Neural cell (in vitro differentiated cells): ENCODE results near the gene SMCR8. TPM values are rescaled to one million over a fixed set of nuclear protein-coding genes. Genes with fewer than 3 reads are reported as not detected.
"Not testable (repeated sequence)": the region's sequence is repeated elsewhere in the genome, so short reads cannot be mapped to it uniquely, and the experiment has no call there.

ENCODE experiments used
- H2AFZ ChIP-seq: fragments of 200-600, 300-800 bp; sonication (generic), shearing (Covaris generic); 2 replicates; pipeline ENCODE4 v1.6.0; 2014; ENCODE audit warnings: low read depth, mild to moderate bottlenecking, antibody characterized with exemption, low read length, moderate library complexity
- H3F3A ChIP-seq: fragments of 200-600 bp; shearing (Covaris generic); 2 replicates; pipeline ENCODE4 v1.6.1; 2016; ENCODE audit warnings: mild to moderate bottlenecking, moderate library complexity, mixed read lengths, antibody characterized with exemption, low read length; ENCODE audit not compliant: insufficient read depth, poor library complexity, severe bottlenecking
- H3K27ac ChIP-seq: fragments of 200-600, 300-800 bp; sonication (generic), shearing (Covaris generic); 2 replicates; pipeline ENCODE4 v1.5.1; 2014; ENCODE audit warnings: mild to moderate bottlenecking, low read length, moderate library complexity
- H3K27me3 ChIP-seq: fragments of 300-800, 200-600 bp; sonication (generic), shearing (Covaris generic); 2 replicates; pipeline ENCODE4 v1.6.0; 2014; ENCODE audit warnings: mild to moderate bottlenecking, low read depth, low read length, moderate library complexity; ENCODE audit not compliant: insufficient read depth
- H3K36me3 ChIP-seq: fragments of 300-800, 200-600 bp; sonication (generic), shearing (Covaris generic); 2 replicates; pipeline ENCODE4 v1.5.1; 2014; ENCODE audit warnings: mild to moderate bottlenecking, antibody characterized with exemption, low read length, moderate library complexity; ENCODE audit not compliant: insufficient read depth
- H3K4me2 ChIP-seq: fragments of 300-800, 200-600 bp; sonication (generic), shearing (Covaris generic); 2 replicates; pipeline ENCODE4 v1.6.0; 2014; ENCODE audit warnings: mild to moderate bottlenecking, low read length
- H3K4me3 ChIP-seq: fragments of 300-800, 200-600 bp; sonication (generic), shearing (Covaris generic); 2 replicates; pipeline ENCODE4 v1.5.1; 2014; ENCODE audit warnings: mild to moderate bottlenecking, low read length, moderate library complexity
- H3K79me2 ChIP-seq: fragments of 200-600 bp; shearing (Covaris generic); replicated peaks from 2 replicates; pipeline ENCODE4 v1.6.0; 2014; ENCODE audit warnings: mild to moderate bottlenecking, low read length, moderate library complexity; ENCODE audit not compliant: insufficient read depth
- H3K9ac ChIP-seq: fragments of 300-800, 200-600 bp; sonication (generic), shearing (Covaris generic); 2 replicates; pipeline ENCODE4 v1.6.1; 2016; ENCODE audit warnings: mild to moderate bottlenecking, low read length, mixed read lengths
- H3K9me2 ChIP-seq: fragments of 200-600 bp; shearing (Covaris generic); 2 replicates; pipeline ENCODE4 v1.6.1; 2016; ENCODE audit warnings: mild to moderate bottlenecking, low read length, mixed read lengths; ENCODE audit not compliant: insufficient read depth
- H3K9me3 ChIP-seq: fragments of 200-600, 300-800 bp; sonication (generic), shearing (Covaris generic); 2 replicates; pipeline ENCODE4 v1.6.1; 2016; ENCODE audit warnings: mild to moderate bottlenecking, mixed run types, low read length, moderate library complexity, mixed read lengths
- H4K20me1 ChIP-seq: fragments of 200-600 bp; shearing (Covaris generic); 2 replicates; pipeline ENCODE4 v1.6.1; 2016; ENCODE audit warnings: mild to moderate bottlenecking, mixed run types; ENCODE audit not compliant: insufficient read depth
- CTCF ChIP-seq: fragments of 450-650 bp; IDR thresholded peaks from 2 replicates; pipeline ENCODE4 v1.5.1; 2014; ENCODE audit warnings: antibody characterized with exemption, mild to moderate bottlenecking, moderate library complexity; ENCODE audit not compliant: poor library complexity, severe bottlenecking
- EP300 ChIP-seq: fragments of 450-650 bp; conservative IDR thresholded peaks from 2 replicates; pipeline ENCODE4 v1.6.1; 2014; ENCODE audit warnings: antibody characterized with exemption, mild to moderate bottlenecking, moderate library complexity; ENCODE audit not compliant: poor library complexity, severe bottlenecking
- EZH2 ChIP-seq: fragments of 200-600, 300-800 bp; shearing (Covaris generic), sonication (generic); IDR thresholded peaks from 2 replicates; pipeline ENCODE4 v1.6.1; 2014; ENCODE audit warnings: antibody characterized with exemption, low read length, borderline replicate concordance, mild to moderate bottlenecking; ENCODE audit not compliant: insufficient read depth, poor library complexity, severe bottlenecking
- MXI1 ChIP-seq: fragments of 450-650 bp; conservative IDR thresholded peaks from 2 replicates; pipeline ENCODE4 v1.6.1; 2014; ENCODE audit warnings: antibody characterized with exemption, mild to moderate bottlenecking; ENCODE audit not compliant: poor library complexity, severe bottlenecking
- POLR2AphosphoS5 ChIP-seq: IDR thresholded peaks from 2 replicates; pipeline ENCODE4 v1.6.1; 2012
- RAD21 ChIP-seq: fragments of 450-650 bp; conservative IDR thresholded peaks from 2 replicates; pipeline ENCODE4 v1.6.1; 2014; ENCODE audit warnings: antibody characterized with exemption, mild to moderate bottlenecking, moderate library complexity
- REST ChIP-seq: IDR thresholded peaks from 2 replicates; pipeline ENCODE4 v1.6.1; 2012; ENCODE audit warnings: borderline replicate concordance
- SMC3 ChIP-seq: fragments of 450-650 bp; conservative IDR thresholded peaks from 2 replicates; pipeline ENCODE4 v1.6.1; 2014; ENCODE audit warnings: antibody characterized with exemption, mild to moderate bottlenecking, moderate library complexity; ENCODE audit not compliant: poor library complexity
- TAF1 ChIP-seq: IDR thresholded peaks from 2 replicates; pipeline ENCODE4 v1.6.1; 2012; ENCODE audit warnings: low read depth
- polyA plus RNA-seq: library from polyadenylated mRNA; depleted of rRNA; stranded (reverse); fragments of >200 nt; gene quantifications from 2 replicates; pipeline ENCODE4 v1.2.3, GENCODE V29; 2014

Gene SMCR8
- polyA plus RNA-seq, 1 donor from 2014 or later = 4.3 TPM

GRCh38 chr17:18300725-18301480 lies 14.2 kb upstream of the SMCR8 start (continued):
- no peak for TF ChIP-seq MXI1
- TF ChIP-seq POLR2AphosphoS5 = no peak

- H3K4me3 ChIP-seq, H3K27me3 ChIP-seq, H3F3A ChIP-seq, H3K9ac ChIP-seq, H2AFZ ChIP-seq, H3K4me2 ChIP-seq, H3K9me3 ChIP-seq, H3K36me3 ChIP-seq, H3K9me2 ChIP-seq, H3K27ac ChIP-seq, H3K79me2 ChIP-seq, H4K20me1 ChIP-seq: not testable (repeated sequence)
These were observed 11.9 kb upstream of the SMCR8 start for GRCh38 chr17:18303206-18303605.

- H3K27ac ChIP-seq = no peak overlapping the region
- no peaks in the 10 kb centered on the region for H3K36me3 ChIP-seq
- no peak overlapping the region for H3K4me2 ChIP-seq
- H3K9me3 ChIP-seq = no peaks in the 10 kb centered on the region
- no peak overlapping the region for H3K9ac ChIP-seq
- no peak overlapping the region for H2AFZ ChIP-seq
- H3K27me3 ChIP-seq = no peaks in the 10 kb centered on the region
- H3K79me2 ChIP-seq = peaks cover 36% of the 10 kb centered on the region
- H3K9me2 ChIP-seq = no peaks in the 10 kb centered on the region
- H3F3A ChIP-seq = peaks cover 4% of the 10 kb centered on the region
- H3K4me3 ChIP-seq = no peak overlapping the region
- TF ChIP-seq REST = no peak
- TF ChIP-seq CTCF = no peak
- TF ChIP-seq POLR2AphosphoS5 = no peak
- no peak for TF ChIP-seq SMC3
- TF ChIP-seq RAD21 = no peak
- no peak for TF ChIP-seq TAF1
- no peak for TF ChIP-seq MXI1
- TF ChIP-seq EP300 = no peak
- no peak for TF ChIP-seq EZH2
- H4K20me1 ChIP-seq = no peaks in the 10 kb centered on the region
These were observed 5.9 kb upstream of the SMCR8 start for GRCh38 chr17:18309202-18309601.
